ENCODE results near the gene ATP9A. TPM values are rescaled to one million over a fixed set of nuclear protein-coding genes. Genes with fewer than 3 reads are reported as not detected.

ATP9A gene
- total RNA-seq, 1 donor from 2014 or later: 32.1 TPM

- TF ChIP-seq CTCF (IDR thresholded peaks at IDR 0.05): no peak
- Histone ChIP-seq H3K4me1 (no peaks in the 10 kb centered on the region), H3K4me3 (no peak overlapping the region), H3K9me3 (no peaks in the 10 kb centered on the region), H3K36me3 (no peaks in the 10 kb centered on the region), H3K27me3 (no peaks in the 10 kb centered on the region), H3K27ac (no peak overlapping the region)
- ATAC-seq: no peak
- intact Hi-C loops (cut with DNase I): no loop called here
- no peak for DNase-seq
These were observed 190.6 kb downstream of the ATP9A start for GRCh38 chr20:51577432-51578144.

- TF ChIP-seq CTCF (IDR thresholded peaks at IDR 0.05): no peak
- no peak for ATAC-seq
- Histone ChIP-seq H3K27ac (no peak overlapping the region), H3K9me3 (no peaks in the 10 kb centered on the region), H3K27me3 (no peaks in the 10 kb centered on the region), H3K36me3 (no peaks in the 10 kb centered on the region), H3K4me3 (no peak overlapping the region), H3K4me1 (no peaks in the 10 kb centered on the region)
- no peak for DNase-seq
- intact Hi-C loops (cut with DNase I): no loop called here
These were observed 192.7 kb downstream of the ATP9A start for GRCh38 chr20:51575486-51575885.

GRCh38 chr20:51574248-51575033, 193.7 kb downstream of the ATP9A start:
- DNase-seq (no peak), ATAC-seq (no peak)
- no peaks in the 10 kb centered on the region for H3K4me1 ChIP-seq
- intact Hi-C loops (cut with DNase I): no loop called here
- no peak overlapping the region for H3K27ac ChIP-seq
- H3K4me3 ChIP-seq: no peak overlapping the region
- TF ChIP-seq CTCF (IDR thresholded peaks at IDR 0.05): no peak
- H3K9me3 ChIP-seq: no peaks in the 10 kb centered on the region
- H3K36me3 ChIP-seq: no peaks in the 10 kb centered on the region
- no peaks in the 10 kb centered on the region for H3K27me3 ChIP-seq

GRCh38 chr20:51573576-51574243, 194.5 kb downstream of the ATP9A start:
- intact Hi-C loops (cut with DNase I): no loop called here
- H3K9me3 ChIP-seq: no peaks in the 10 kb centered on the region

GRCh38 chr20:51571460-51571794, 196.8 kb downstream of the ATP9A start:
- Histone ChIP-seq H3K27me3 (peaks cover 14% of the 10 kb centered on the region), H3K27ac (no peak overlapping the region), H3K4me3 (no peak overlapping the region), H3K36me3 (no peaks in the 10 kb centered on the region), H3K9me3 (no peaks in the 10 kb centered on the region), H3K4me1 (no peaks in the 10 kb centered on the region)
- DNase-seq (no peak), ATAC-seq (no peak)
- no peak for TF ChIP-seq CTCF (IDR thresholded peaks at IDR 0.05)
- intact Hi-C loops (cut with DNase I): no loop called here

More at GRCh38 chr20:51573576-51574243, 194.5 kb downstream of the ATP9A start:
- no peak overlapping the region for H3K27ac ChIP-seq
- no peak for TF ChIP-seq CTCF (IDR thresholded peaks at IDR 0.05)
- no peaks in the 10 kb centered on the region for H3K36me3 ChIP-seq
- H3K4me3 ChIP-seq: no peak overlapping the region
- no peaks in the 10 kb centered on the region for H3K27me3 ChIP-seq
- H3K4me1 ChIP-seq: no peaks in the 10 kb centered on the region
- DNase-seq (no peak), ATAC-seq (no peak)
